GM23248 (cell line): Measurements from ENCODE around the gene IL31. TPM values are rescaled to one million over a fixed set of nuclear protein-coding genes. Genes with fewer than 3 reads are reported as not detected.

ENCODE experiments used
- DNase-seq: peaks from one replicate; pipeline ENCODE4 v3.0.0-alpha.2; 2015
- H2AFZ ChIP-seq: fragments of 200-600 bp; sonication (generic); 2 replicates; pipeline ENCODE4 v1.6.1; 2016; ENCODE audit warnings: antibody characterized with exemption
- H3F3A ChIP-seq: fragments of 200-600 bp; sonication (generic); 2 replicates; pipeline ENCODE4 v1.6.1; 2016; ENCODE audit warnings: mild to moderate bottlenecking, antibody characterized with exemption, mixed run types; ENCODE audit not compliant: insufficient read depth
- H3K27ac ChIP-seq: fragments of 200-600 bp; sonication (generic); 2 replicates; pipeline ENCODE4 v1.5.1; 2016; ENCODE audit warnings: mild to moderate bottlenecking
- H3K27me3 ChIP-seq: fragments of 200-600 bp; sonication (generic); replicated peaks from 2 replicates; pipeline ENCODE4 v1.6.1; 2016; ENCODE audit warnings: mild to moderate bottlenecking; ENCODE audit not compliant: insufficient read depth
- H3K36me3 ChIP-seq: fragments of 200-600 bp; sonication (generic); 2 replicates; pipeline ENCODE4 v1.6.1; 2016; ENCODE audit warnings: low read depth, mild to moderate bottlenecking
- H3K4me1 ChIP-seq: fragments of 200-600 bp; sonication (generic); 2 replicates; pipeline ENCODE4 v1.6.1; 2016; ENCODE audit warnings: mild to moderate bottlenecking; ENCODE audit not compliant: insufficient read depth
- H3K4me2 ChIP-seq: fragments of 200-600 bp; sonication (generic); one replicate; pipeline ENCODE4 v1.6.1; 2016; ENCODE audit warnings: mild to moderate bottlenecking; ENCODE audit not compliant: unreplicated experiment
- H3K4me3 ChIP-seq: fragments of 200-600 bp; sonication (generic); 2 replicates; pipeline ENCODE4 v1.5.1; 2016; ENCODE audit warnings: mild to moderate bottlenecking
- H3K79me2 ChIP-seq: fragments of 200-600 bp; sonication (generic); 2 replicates; pipeline ENCODE4 v1.6.1; 2016; ENCODE audit warnings: mild to moderate bottlenecking; ENCODE audit not compliant: insufficient read depth
- H3K9ac ChIP-seq: fragments of 200-600 bp; sonication (generic); 2 replicates; pipeline ENCODE4 v1.6.1; 2016; ENCODE audit warnings: mild to moderate bottlenecking
- H3K9me2 ChIP-seq: fragments of 200-600 bp; sonication (generic); 2 replicates; pipeline ENCODE4 v1.6.1; 2016; ENCODE audit warnings: mixed run types, mild to moderate bottlenecking, moderate library complexity; ENCODE audit not compliant: insufficient read depth
- H3K9me3 ChIP-seq: fragments of 200-600 bp; sonication (generic); one replicate; pipeline ENCODE4 v1.6.1; 2017; ENCODE audit warnings: low read depth
- H4K20me1 ChIP-seq: fragments of 200-600 bp; sonication (generic); 2 replicates; pipeline ENCODE4 v1.6.0; 2016; ENCODE audit not compliant: insufficient read depth
- EZH2 ChIP-seq: fragments of 200-600 bp; sonication (generic); IDR thresholded peaks from 2 replicates; pipeline ENCODE4 v1.6.1; 2018; ENCODE audit warnings: antibody characterized with exemption, mild to moderate bottlenecking; ENCODE audit not compliant: insufficient read depth, poor library complexity, severe bottlenecking
- EZH2phosphoT487 ChIP-seq: fragments of 200-600 bp; sonication (generic); IDR thresholded peaks from 2 replicates; pipeline ENCODE4 v1.6.1; 2018; ENCODE audit warnings: antibody characterized with exemption, moderate library complexity, mild to moderate bottlenecking, low read depth; ENCODE audit not compliant: insufficient read depth
- WGBS, 2 experiments: methylation state at CpG; one replicate each; pipeline ENCODE4 v1.1.6; 2015 to 2017; ENCODE audit warnings: low lambda C conversion rate in 2 of 2, low coverage in 1 of 2; ENCODE audit errors: missing lambda C conversion rate in 2 of 2; 5-methylcytosine and 5-hydroxymethylcytosine counted together
- in situ Hi-C: fragments of 300-500 bp; cut with MboI; formaldehyde crosslinking; loops from 2 replicates; pipeline ENCODE4 v1.15.0; 2020
- polyA plus RNA-seq: library from polyadenylated mRNA; unstranded; fragments of >200 nt; fragmentation: Nextera tagmentation; extraction: Ambion mirVana; gene quantifications from 2 replicates; pipeline ENCODE4 v1.2.1, GENCODE V29; 2016
- total RNA-seq: library from RNA; depleted of rRNA; stranded (reverse); fragments of >200 nt; shearing (Covaris generic); gene quantifications from 2 replicates; pipeline ENCODE4 v1.2.3, GENCODE V29; 2014

Gene IL31
- total and polyA plus RNA-seq, 2 experiments from 2014 or later, result not detected

DNA sequence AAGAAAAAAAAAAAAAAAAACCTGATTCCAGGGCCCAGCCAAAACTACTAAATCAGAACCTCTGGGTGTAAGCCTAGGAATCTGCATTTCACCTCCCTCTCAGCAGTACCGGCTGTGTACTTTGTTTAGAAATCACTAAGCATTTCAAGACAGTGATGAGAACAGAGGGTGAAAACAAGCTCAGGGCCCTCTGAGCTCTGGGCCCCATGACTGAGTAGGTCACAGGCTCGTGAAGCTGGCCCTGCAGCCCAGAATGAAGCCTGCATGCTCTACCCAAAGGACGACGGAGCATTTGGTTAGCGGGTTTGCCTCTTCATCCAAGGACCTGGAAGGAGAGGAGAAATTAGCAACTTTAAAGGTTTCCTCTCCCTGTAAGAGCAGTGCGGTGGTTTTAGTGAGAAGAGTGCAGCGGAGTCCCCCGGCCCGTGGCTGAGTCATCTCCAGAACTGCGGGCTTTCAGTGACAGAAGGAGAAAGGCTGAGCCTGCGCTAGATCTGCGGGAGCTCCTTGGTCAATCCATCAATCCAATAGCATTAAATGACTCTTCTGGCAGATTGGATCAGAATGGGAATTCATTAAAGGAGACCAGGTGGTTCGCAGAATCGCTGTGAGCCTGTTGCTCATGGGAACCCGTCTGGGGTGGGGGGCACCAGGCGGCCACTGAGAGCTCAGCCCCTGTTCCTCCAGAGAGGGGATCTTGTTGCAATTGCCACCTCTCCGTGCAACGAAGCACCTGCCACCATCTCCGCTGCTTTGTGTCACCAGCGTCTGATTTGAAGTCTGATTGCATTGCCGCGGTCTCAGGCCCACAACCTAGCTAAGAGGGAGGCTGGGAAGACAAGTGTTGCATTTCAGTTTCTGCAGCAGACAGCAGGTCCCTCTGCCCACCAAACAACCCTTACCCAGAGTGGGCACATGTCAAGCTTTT lies 7.3 kb downstream of the IL31 start:
- WGBS, 2 experiments, result 68 to 76% methylated on average over 21 to 22 of the region's 22 CpGs

DNA sequence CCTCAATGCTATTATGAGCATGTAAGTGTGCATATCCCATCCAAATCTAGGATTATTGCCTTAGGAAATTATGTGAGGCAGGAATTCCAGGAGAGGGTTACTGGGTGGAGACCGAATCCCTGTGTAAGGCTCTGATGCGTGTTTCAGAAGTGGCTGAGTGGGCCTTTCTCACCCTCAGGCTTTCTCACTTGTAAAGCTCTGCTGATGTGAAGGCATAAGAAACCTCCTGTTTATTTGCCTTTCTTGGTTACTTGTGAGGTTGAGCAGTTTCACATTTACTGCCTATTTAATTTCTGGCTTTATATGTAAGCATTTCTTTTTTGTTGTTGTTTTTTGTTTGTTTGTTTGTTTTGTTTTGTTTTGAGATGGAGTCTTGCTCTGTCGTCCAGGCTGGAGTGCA lies 11.0 kb downstream of the IL31 start:
- Histone ChIP-seq H3K4me1 (no peaks in the 10 kb centered on the region), H4K20me1 (no peaks in the 10 kb centered on the region), H3K9ac (no peak overlapping the region), H3K79me2 (no peaks in the 10 kb centered on the region), H3K36me3 (no peaks in the 10 kb centered on the region), H3K4me3 (no peak overlapping the region), H3K27ac (no peak overlapping the region), H2AFZ (no peak overlapping the region), H3K9me2 (no peaks in the 10 kb centered on the region), H3F3A (no peaks in the 10 kb centered on the region), H3K27me3 (no peaks in the 10 kb centered on the region; the same call in 1 of the 2 replicates), H3K9me3 (no peaks in the 10 kb centered on the region), H3K4me2 (no peak overlapping the region)
- 66 to 75% methylated on average over 3 of the region's 3 CpGs for WGBS, 2 experiments
- in situ Hi-C loops, result no loop called here
- TF ChIP-seq EZH2phosphoT487 (no peak), EZH2 (no peak)
- no peak for DNase-seq

More for the DNA sequence above, 7.3 kb downstream of the IL31 start:
- no peak overlapping the region for H3K4me3 ChIP-seq
- no peaks in the 10 kb centered on the region for H3K4me1 ChIP-seq
- no peaks in the 10 kb centered on the region for H3K36me3 ChIP-seq
- no peaks in the 10 kb centered on the region for H3K9me2 ChIP-seq
- H3F3A ChIP-seq, result no peaks in the 10 kb centered on the region
- no peak for DNase-seq
- in situ Hi-C loops, result no loop called here
- no peak for TF ChIP-seq EZH2phosphoT487
- no peak for TF ChIP-seq EZH2
- H3K9me3 ChIP-seq, result no peaks in the 10 kb centered on the region
- H4K20me1 ChIP-seq, result no peaks in the 10 kb centered on the region
- H3K9ac ChIP-seq, result no peak overlapping the region
- H3K79me2 ChIP-seq, result no peaks in the 10 kb centered on the region
- no peaks in the 10 kb centered on the region; the same call in 1 of the 2 replicates for H3K27me3 ChIP-seq
- no peak overlapping the region for H3K27ac ChIP-seq
- H2AFZ ChIP-seq, result no peak overlapping the region
- H3K4me2 ChIP-seq, result no peak overlapping the region

DNA sequence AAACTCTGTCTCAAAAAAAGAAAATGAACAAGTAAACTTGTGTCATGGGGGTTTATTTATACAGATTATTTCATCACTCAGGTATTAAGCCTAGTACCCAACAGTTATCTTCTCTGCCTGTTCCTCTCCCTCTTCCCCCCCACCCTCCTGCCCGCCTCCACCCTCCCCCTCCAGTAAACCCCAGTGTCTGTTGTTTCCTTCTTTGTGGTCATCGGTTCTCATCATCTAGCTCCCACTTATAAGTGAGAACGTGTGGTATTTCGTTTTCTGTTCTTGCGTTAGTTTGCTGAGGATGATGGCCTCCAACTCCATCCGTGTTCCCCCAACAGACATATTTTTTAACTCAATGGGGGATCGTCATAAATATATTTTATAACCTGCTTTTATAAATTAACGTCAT lies 12.3 kb downstream of the IL31 start:
- Histone ChIP-seq H3K4me3 (no peak overlapping the region), H3K9me2 (no peaks in the 10 kb centered on the region), H3K36me3 (no peaks in the 10 kb centered on the region), H3K79me2 (no peaks in the 10 kb centered on the region), H3F3A (no peaks in the 10 kb centered on the region), H3K27ac (no peak overlapping the region), H3K4me2 (no peak overlapping the region), H3K9ac (no peak overlapping the region), H4K20me1 (no peaks in the 10 kb centered on the region), H3K27me3 (no peaks in the 10 kb centered on the region; the same call in 1 of the 2 replicates), H2AFZ (no peak overlapping the region), H3K9me3 (no peaks in the 10 kb centered on the region), H3K4me1 (no peaks in the 10 kb centered on the region)
- WGBS, 2 experiments, result 38 to 42% methylated on average over 8 of the region's 8 CpGs
- DNase-seq, result no peak
- in situ Hi-C loops, result no loop called here
- TF ChIP-seq EZH2, result no peak
- TF ChIP-seq EZH2phosphoT487, result no peak

DNA sequence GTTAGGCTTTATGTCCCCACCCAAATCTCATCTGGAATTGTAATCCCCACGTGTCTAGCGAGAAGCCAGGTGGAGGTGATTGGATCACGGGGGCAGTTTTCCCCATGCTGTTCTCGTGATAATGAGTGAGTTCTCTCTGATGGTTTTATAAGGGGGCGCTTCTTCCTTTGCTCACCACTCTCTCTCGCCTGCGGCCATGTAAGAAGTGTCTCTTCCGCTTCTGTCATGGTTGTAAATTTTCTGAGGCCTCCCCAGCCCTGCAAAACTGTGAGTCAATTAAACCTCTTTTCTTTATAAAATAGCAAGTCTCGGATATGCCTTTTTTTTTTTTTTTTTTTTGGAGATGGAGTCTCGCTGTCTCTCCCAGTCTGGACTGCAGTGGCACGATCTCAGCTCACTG lies 13.3 kb downstream of the IL31 start:
- H3K4me3 ChIP-seq, result no peak overlapping the region
- in situ Hi-C loops, result no loop called here
- no peaks in the 10 kb centered on the region for H3F3A ChIP-seq
- no peak overlapping the region for H3K9ac ChIP-seq
- H3K27ac ChIP-seq, result no peak overlapping the region
- H3K36me3 ChIP-seq, result no peaks in the 10 kb centered on the region
- no peaks in the 10 kb centered on the region for H3K9me3 ChIP-seq
- no peaks in the 10 kb centered on the region for H4K20me1 ChIP-seq
- no peaks in the 10 kb centered on the region; the same call in 1 of the 2 replicates for H3K27me3 ChIP-seq
- 50 to 52% methylated on average over 11 of the region's 11 CpGs for WGBS, 2 experiments
- no peak overlapping the region for H3K4me2 ChIP-seq
- no peak overlapping the region for H2AFZ ChIP-seq
- H3K4me1 ChIP-seq, result no peaks in the 10 kb centered on the region
- TF ChIP-seq EZH2 (no peak), EZH2phosphoT487 (no peak)
- no peak for DNase-seq
- no peaks in the 10 kb centered on the region for H3K9me2 ChIP-seq
- H3K79me2 ChIP-seq, result no peaks in the 10 kb centered on the region
